ENCODE results near the gene NCAM1. TPM values are rescaled to one million over a fixed set of nuclear protein-coding genes. Genes with fewer than 3 reads are reported as not detected.

The NCAM1 gene
- total RNA-seq, 2 donors from 2014 or later: 42.0 to 69.2 TPM

GRCh38 chr11:113152500-113152899 is 191.3 kb downstream of the NCAM1 start:
- Histone ChIP-seq H3K27me3 (replicated peaks; ENCODE audit: insufficient read depth) (no peaks in the 10 kb centered on the region), H3K9me3 (no peaks in the 10 kb centered on the region), H3K27ac (no peak overlapping the region), H3K4me1 (ENCODE audit: control insufficient read depth in 1 of 2, low read depth in 2 of 2) (peaks cover 0 to 20% of the 10 kb centered on the region in 2 donors), H3K36me3 (no peaks in the 10 kb centered on the region), H3K4me3 (no peak overlapping the region)
- TF ChIP-seq CTCF (IDR thresholded peaks at IDR 0.05): no peak
- ATAC-seq (ENCODE audit: insufficient number of reproducible peaks, low FRiP score, low read depth): no peak
- DNase-seq (ENCODE audit: low spot score): no peak

- no peak overlapping the region for H3K27ac ChIP-seq
- no peaks in the 10 kb centered on the region for H3K36me3 ChIP-seq
- ATAC-seq (ENCODE audit: insufficient number of reproducible peaks, low FRiP score, low read depth) (no peak), DNase-seq (ENCODE audit: low spot score) (no peak)
- H3K9me3 ChIP-seq: no peaks in the 10 kb centered on the region
- H3K4me1 ChIP-seq (ENCODE audit: control insufficient read depth in 1 of 2, low read depth in 2 of 2): peaks cover 0 to 20% of the 10 kb centered on the region in 2 donors
- no peaks in the 10 kb centered on the region for H3K27me3 ChIP-seq (replicated peaks; ENCODE audit: insufficient read depth)
- TF ChIP-seq CTCF (IDR thresholded peaks at IDR 0.05): no peak
- no peak overlapping the region for H3K4me3 ChIP-seq
These were observed 192.6 kb downstream of the NCAM1 start for GRCh38 chr11:113153847-113154246.

GRCh38 chr11:113159988-113160807 is 199.0 kb downstream of the NCAM1 start:
- H3K4me1 ChIP-seq (ENCODE audit: control insufficient read depth in 1 of 2, low read depth in 2 of 2): peaks cover 8 to 38% of the 10 kb centered on the region in 2 donors
- TF ChIP-seq CTCF (IDR thresholded peaks at IDR 0.05): no peak
- no peaks in the 10 kb centered on the region for H3K36me3 ChIP-seq
- no peaks in the 10 kb centered on the region for H3K27me3 ChIP-seq (replicated peaks; ENCODE audit: insufficient read depth)
- H3K4me3 ChIP-seq: no peak overlapping the region
- no peak for DNase-seq (ENCODE audit: low spot score)
- ATAC-seq (ENCODE audit: insufficient number of reproducible peaks, low FRiP score, low read depth): no peak
- H3K9me3 ChIP-seq: no peaks in the 10 kb centered on the region
- H3K27ac ChIP-seq: peak overlapping the region; percentile 72 to 84

- no peak for TF ChIP-seq CTCF (IDR thresholded peaks at IDR 0.05)
- Histone ChIP-seq H3K9me3 (no peaks in the 10 kb centered on the region), H3K27me3 (replicated peaks; ENCODE audit: insufficient read depth) (no peaks in the 10 kb centered on the region), H3K36me3 (no peaks in the 10 kb centered on the region), H3K4me1 (ENCODE audit: control insufficient read depth in 1 of 2, low read depth in 2 of 2) (peaks cover 8 to 38% of the 10 kb centered on the region in 2 donors), H3K4me3 (no peak overlapping the region), H3K27ac (peak overlapping the region; percentile 72 to 84)
- ATAC-seq (ENCODE audit: insufficient number of reproducible peaks, low FRiP score, low read depth): no peak
- DNase-seq (ENCODE audit: low spot score): no peak
These were observed 199.5 kb downstream of the NCAM1 start for GRCh38 chr11:113160808-113161124.

- Histone ChIP-seq H3K9me3 (no peaks in the 10 kb centered on the region), H3K27me3 (replicated peaks; ENCODE audit: insufficient read depth) (no peaks in the 10 kb centered on the region), H3K27ac (peak overlapping the region; percentile 72 to 84), H3K36me3 (no peaks in the 10 kb centered on the region), H3K4me3 (no peak overlapping the region), H3K4me1 (ENCODE audit: control insufficient read depth in 1 of 2, low read depth in 2 of 2) (peaks cover 8 to 38% of the 10 kb centered on the region in 2 donors)
- DNase-seq (ENCODE audit: low spot score) (no peak), ATAC-seq (ENCODE audit: insufficient number of reproducible peaks, low FRiP score, low read depth) (no peak)
- no peak for TF ChIP-seq CTCF (IDR thresholded peaks at IDR 0.05)
These were observed 200.7 kb downstream of the NCAM1 start for GRCh38 chr11:113161711-113162591.

Data from thoracic aorta (tissue), 2 donors.